GM19099 (cell line): ENCODE results near the gene LHPP.

Experiments
- POLR2A ChIP-seq: IDR thresholded peaks from 3 replicates; pipeline ENCODE4 v1.6.1; 2011; ENCODE audit warnings: low read depth; ENCODE audit not compliant: insufficient read length; ENCODE audit errors: extremely low read depth

Gene LHPP

GRCh38 chr10:124639206-124639605 lies 177.6 kb downstream of the LHPP start:
- no peak for TF ChIP-seq POLR2A

- TF ChIP-seq POLR2A, result no peak
Observed at GRCh38 chr10:124639646-124640045, 178.0 kb downstream of the LHPP start.

- TF ChIP-seq POLR2A, result no peak
Observed at GRCh38 chr10:124640056-124640455, 178.4 kb downstream of the LHPP start.

- TF ChIP-seq POLR2A, result no peak
Observed at GRCh38 chr10:124640538-124641231, 179.1 kb downstream of the LHPP start.

GRCh38 chr10:124641282-124642087 lies 179.9 kb downstream of the LHPP start:
- no peak for TF ChIP-seq POLR2A

GRCh38 chr10:124642088-124642710 lies 180.6 kb downstream of the LHPP start:
- no peak for TF ChIP-seq POLR2A

- no peak for TF ChIP-seq POLR2A
Observed at GRCh38 chr10:124643330-124644009, 181.8 kb downstream of the LHPP start.

GRCh38 chr10:124644236-124644635 lies 182.6 kb downstream of the LHPP start:
- no peak for TF ChIP-seq POLR2A

- TF ChIP-seq POLR2A, result no peak
Observed at GRCh38 chr10:124644771-124645415, 183.3 kb downstream of the LHPP start.

- no peak for TF ChIP-seq POLR2A
Observed at GRCh38 chr10:124645467-124646095, 184.0 kb downstream of the LHPP start.

- no peak for TF ChIP-seq POLR2A
Observed at GRCh38 chr10:124646483-124647352, 185.1 kb downstream of the LHPP start.

GRCh38 chr10:124647421-124648130 lies 186.0 kb downstream of the LHPP start:
- peak; percentile 14 for TF ChIP-seq POLR2A

GRCh38 chr10:124648131-124648475 lies 186.5 kb downstream of the LHPP start:
- peak; percentile 5 for TF ChIP-seq POLR2A
